HG02678 (cell line): ENCODE measurements around the gene SELENOF.
"Not testable (repeated sequence)": the region's sequence is repeated elsewhere in the genome, so short reads cannot be mapped to it uniquely, and the experiment has no call there.

ENCODE experiments used
- ATAC-seq: cut with Tn5 transposase; IDR thresholded peaks from one replicate; pipeline ENCODE4 v1.9.1; 2021; ENCODE audit warnings: mild to moderate bottlenecking, moderate library complexity; ENCODE audit not compliant: unreplicated experiment

The SELENOF gene

DNA sequence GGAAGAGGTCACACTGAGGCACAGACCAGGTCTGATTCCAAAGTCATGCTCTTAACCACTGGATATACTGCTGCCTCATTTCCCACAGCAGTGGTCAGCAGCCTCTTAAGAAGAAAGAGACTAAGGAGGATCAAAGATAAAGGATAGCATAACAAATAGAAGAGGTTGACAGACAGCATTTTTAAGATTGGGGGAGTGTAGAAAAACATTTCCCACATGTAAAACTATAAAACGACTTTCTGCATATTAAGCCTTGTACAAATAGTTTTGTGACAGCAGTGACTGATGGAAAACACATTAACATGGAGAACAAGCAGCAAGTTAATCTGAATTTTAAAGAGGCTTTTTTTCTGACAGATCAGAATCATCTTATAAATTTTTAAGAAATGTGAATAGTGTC, 92.0 kb downstream of the SELENOF start:
- ATAC-seq = no peak

DNA sequence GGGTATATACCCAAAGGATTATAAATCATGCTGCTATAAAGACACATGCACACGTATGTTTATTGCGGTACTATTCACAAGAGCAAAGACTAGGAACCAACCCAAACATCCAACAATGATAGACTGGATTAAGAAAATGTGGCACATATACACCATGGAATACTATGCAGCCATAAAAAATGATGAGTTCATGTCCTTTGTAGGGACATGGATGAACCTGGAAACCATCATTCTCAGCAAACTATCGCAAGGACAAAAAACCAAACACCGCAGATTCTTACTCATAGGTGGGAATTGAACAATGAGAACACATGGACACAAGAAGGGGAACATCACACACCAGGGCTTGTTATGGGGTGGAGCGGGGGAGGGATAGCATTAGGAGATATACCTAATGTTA, 94.0 kb downstream of the SELENOF start:
- not testable (repeated sequence) for ATAC-seq

DNA sequence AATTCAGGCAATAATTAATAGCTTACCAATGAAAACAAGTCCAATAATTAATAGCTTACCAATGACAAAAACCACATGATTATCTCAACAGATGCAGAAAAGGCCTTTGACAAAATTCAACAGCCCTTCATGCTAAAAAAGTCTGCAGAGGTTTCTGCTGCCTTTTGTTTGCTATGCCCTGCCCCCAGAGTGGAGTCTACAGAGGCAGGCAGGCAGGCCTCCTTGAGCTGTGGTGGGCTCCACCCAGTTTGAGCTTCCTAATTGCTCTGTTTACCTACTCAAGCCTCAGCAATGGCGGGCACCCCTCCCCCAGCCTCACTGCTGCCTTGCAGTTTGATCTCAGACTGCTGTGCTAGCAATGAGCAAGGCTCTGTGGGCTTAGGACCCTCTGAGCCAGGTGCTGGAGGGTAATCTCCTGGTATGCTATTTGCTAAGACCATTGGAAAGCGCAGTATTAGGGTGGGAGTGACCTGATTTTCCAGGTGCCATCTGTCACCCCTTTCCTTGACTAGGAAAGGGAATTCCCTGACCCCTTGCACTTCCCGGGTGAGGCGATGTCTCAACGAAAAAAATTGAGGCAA, 96.6 kb downstream of the SELENOF start:
- ATAC-seq = not testable (repeated sequence)

DNA sequence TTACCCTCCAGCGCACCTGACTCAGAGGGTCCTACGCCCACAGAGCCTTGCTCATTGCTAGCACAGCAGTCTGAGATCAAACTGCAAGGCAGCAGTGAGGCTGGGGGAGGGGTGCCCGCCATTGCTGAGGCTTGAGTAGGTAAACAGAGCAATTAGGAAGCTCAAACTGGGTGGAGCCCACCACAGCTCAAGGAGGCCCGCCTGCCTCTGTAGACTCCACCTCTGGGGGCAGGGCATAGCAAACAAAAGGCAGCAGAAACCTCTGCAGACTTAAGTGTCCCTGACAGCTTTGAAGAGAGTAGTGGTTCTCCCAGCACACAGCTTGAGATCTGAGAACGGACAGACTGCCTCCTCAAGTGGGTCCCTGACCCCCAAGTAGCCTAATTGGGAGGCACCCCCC, 99.8 kb downstream of the SELENOF start:
- not testable (repeated sequence) for ATAC-seq
